ENCODE data around the gene SEPTIN8.

DNA sequence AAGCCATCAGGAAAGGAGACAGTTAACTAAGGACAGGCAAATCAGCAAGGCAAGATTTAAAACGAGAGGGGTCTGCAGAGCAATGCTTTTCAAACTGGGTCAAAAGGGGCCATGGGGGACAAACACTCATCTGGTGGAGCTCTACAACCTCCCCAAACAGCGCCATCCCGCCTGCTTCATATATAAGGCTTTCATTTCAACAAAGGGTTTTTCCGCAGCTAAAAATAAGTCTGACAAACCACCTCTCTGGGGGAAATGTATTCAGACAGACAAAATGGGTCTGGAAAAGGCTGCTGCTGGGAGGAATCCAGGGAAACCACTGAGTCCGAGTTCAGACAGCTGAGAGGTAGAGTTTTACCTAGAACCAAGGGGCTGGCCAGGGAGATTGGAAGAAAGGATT is 8.3 kb upstream of the SEPTIN8 start:
- TF ChIP-seq, protein P1, sequence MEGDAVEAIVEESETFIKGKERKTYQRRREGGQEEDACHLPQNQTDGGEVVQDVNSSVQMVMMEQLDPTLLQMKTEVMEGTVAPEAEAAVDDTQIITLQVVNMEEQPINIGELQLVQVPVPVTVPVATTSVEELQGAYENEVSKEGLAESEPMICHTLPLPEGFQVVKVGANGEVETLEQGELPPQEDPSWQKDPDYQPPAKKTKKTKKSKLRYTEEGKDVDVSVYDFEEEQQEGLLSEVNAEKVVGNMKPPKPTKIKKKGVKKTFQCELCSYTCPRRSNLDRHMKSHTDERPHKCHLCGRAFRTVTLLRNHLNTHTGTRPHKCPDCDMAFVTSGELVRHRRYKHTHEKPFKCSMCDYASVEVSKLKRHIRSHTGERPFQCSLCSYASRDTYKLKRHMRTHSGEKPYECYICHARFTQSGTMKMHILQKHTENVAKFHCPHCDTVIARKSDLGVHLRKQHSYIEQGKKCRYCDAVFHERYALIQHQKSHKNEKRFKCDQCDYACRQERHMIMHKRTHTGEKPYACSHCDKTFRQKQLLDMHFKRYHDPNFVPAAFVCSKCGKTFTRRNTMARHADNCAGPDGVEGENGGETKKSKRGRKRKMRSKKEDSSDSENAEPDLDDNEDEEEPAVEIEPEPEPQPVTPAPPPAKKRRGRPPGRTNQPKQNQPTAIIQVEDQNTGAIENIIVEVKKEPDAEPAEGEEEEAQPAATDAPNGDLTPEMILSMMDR (IDR thresholded peaks at IDR 0.05; ENCODE audit: insufficient read depth, low read length, poor library complexity, severe bottlenecking), result no peak
- TF ChIP-seq EZH2phosphoT487 (conservative IDR thresholded peaks at IDR 0.05; ENCODE audit: low read length), result no peak
